Measurements from ENCODE around the gene FSIP1. TPM values are rescaled to one million over a fixed set of nuclear protein-coding genes. Genes with fewer than 3 reads are reported as not detected.

The FSIP1 gene
- total RNA-seq, 1 donor from 2014 or later: 0.96 TPM

DNA sequence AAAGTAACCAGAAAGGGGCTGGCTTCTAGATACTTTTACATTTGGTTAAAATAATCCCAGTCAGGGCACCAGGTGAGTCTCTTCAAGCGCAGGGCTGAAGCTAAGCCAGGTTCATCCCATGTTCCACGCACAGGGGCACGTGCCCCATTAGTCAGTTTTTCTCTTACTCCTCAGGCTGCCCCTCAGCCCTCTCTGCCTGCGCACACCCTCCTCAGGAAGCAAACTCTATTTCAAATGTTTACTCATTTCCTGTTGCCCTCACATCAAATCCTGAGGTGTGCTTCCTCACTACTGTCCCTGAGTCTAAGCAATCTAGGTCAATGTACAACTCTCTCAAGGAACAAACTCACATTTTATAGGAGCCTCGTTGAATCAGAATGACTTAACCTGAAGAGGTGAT lies 153.3 kb downstream of the FSIP1 start:
- Histone ChIP-seq H3K36me3 (no peaks in the 10 kb centered on the region), H3K4me1 (peaks cover 28% of the 10 kb centered on the region), H3K27me3 (no peaks in the 10 kb centered on the region), H3K27ac (peak overlapping the region; percentile 4), H3K4me3 (no peak overlapping the region), H3K9me3 (no peaks in the 10 kb centered on the region)
- ATAC-seq: no peak
- intact Hi-C loops (cut with DNase I): no loop called here
- DNase-seq: no peak
- TF ChIP-seq, protein P1, sequence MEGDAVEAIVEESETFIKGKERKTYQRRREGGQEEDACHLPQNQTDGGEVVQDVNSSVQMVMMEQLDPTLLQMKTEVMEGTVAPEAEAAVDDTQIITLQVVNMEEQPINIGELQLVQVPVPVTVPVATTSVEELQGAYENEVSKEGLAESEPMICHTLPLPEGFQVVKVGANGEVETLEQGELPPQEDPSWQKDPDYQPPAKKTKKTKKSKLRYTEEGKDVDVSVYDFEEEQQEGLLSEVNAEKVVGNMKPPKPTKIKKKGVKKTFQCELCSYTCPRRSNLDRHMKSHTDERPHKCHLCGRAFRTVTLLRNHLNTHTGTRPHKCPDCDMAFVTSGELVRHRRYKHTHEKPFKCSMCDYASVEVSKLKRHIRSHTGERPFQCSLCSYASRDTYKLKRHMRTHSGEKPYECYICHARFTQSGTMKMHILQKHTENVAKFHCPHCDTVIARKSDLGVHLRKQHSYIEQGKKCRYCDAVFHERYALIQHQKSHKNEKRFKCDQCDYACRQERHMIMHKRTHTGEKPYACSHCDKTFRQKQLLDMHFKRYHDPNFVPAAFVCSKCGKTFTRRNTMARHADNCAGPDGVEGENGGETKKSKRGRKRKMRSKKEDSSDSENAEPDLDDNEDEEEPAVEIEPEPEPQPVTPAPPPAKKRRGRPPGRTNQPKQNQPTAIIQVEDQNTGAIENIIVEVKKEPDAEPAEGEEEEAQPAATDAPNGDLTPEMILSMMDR (IDR thresholded peaks at IDR 0.05): no peak

DNA sequence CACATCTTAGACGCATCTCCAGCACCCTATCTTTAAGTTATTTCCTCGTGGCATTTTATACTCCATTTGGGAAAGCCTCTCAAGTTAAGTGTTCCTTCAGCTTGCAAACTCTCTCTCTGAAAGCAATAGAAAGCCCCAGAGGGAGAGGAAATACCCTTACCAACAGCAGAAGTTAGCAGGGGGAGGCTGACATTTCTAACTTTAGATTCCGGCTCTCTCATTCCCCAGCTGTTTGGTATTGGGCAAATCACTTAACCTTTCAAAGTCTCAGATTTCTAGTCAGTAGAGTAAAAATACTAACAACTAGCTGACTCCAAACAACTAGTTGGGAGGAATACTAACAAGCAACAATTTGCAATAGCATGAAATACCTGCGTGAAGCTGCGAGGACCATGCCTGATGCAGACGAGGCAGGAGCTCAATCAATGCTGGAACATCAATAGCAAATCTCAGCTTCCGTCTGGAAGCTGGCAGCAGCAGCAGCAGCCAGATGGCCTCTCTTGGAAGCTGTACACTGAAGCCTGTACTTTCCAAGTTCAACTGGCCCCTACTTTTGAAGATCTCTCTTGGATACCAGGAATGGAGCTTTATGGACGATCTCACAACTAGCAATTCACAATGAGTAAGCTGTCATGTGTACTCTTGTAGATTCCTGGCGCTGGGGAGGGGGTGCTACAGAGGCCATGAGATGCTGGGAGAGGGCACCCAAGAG lies 153.9 kb downstream of the FSIP1 start:
- Histone ChIP-seq H3K27me3 (no peaks in the 10 kb centered on the region), H3K27ac (peak overlapping the region; percentile 4), H3K36me3 (no peaks in the 10 kb centered on the region), H3K4me1 (peaks cover 34% of the 10 kb centered on the region), H3K4me3 (no peak overlapping the region), H3K9me3 (no peaks in the 10 kb centered on the region)
- intact Hi-C loops (cut with DNase I): no loop called here
- no peak for ATAC-seq
- no peak for DNase-seq
- TF ChIP-seq, protein P1 (IDR thresholded peaks at IDR 0.05): no peak

DNA sequence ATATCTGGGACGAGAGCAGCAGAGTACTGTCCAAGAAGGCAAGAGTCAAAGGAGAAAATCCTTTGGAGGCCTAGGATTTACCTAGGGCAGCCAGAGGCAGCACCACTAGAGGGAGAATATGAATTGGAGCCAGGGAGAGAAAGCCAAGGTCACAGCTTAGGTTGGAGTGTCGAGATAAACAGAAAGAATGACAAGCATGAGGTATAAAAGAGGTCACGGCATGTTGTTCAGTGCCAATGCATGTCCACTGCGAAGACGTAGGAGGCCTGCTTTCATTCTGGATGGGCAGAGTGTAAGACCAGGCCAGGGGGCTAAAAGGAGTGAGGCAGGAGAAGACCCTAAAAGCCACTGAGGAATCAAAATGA lies 154.5 kb downstream of the FSIP1 start:
- H3K27ac ChIP-seq: no peak overlapping the region
- ATAC-seq: peak; percentile 41
- H3K9me3 ChIP-seq: no peaks in the 10 kb centered on the region
- H3K27me3 ChIP-seq: no peaks in the 10 kb centered on the region
- H3K4me1 ChIP-seq: peaks cover 34% of the 10 kb centered on the region
- no peak overlapping the region for H3K4me3 ChIP-seq
- intact Hi-C loops (cut with DNase I): no loop called here
- H3K36me3 ChIP-seq: no peaks in the 10 kb centered on the region
- no peak for DNase-seq
- TF ChIP-seq, protein P1 (IDR thresholded peaks at IDR 0.05): peak; percentile 31

DNA sequence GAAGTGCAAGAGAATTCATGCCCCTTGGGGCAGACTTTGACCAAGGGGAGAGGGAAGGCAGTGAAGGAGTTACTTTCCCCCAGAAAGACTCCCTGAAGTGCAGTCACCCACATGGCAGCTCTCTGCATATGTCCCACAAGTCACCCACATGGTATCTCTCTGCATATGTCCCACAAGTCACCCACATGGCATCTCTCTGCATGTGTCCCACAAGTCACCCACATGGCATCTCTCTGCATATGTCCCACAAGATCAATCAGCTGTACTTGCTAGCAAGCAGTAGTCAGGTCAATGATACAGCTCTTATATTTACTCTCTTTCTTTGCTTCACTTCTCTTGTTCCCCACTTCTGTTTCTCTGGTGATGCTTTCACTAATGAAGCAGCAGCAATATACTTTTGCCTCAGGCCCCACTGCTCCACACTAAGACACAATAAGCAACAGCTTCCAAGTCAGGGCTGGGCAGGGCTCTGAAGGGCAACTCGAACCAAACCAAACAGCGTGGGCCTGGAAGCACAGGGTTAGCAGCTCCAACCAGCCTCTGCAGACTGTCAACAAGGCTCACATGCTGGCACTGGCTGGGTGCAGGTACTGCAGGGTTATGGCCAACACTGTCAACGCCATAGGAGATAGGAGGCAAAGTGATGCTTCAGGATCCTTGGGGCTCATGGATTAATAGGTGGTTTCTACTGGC lies 155.0 kb downstream of the FSIP1 start:
- Histone ChIP-seq H3K27me3 (no peaks in the 10 kb centered on the region), H3K4me1 (peaks cover 34% of the 10 kb centered on the region), H3K27ac (no peak overlapping the region), H3K9me3 (no peaks in the 10 kb centered on the region), H3K4me3 (no peak overlapping the region), H3K36me3 (no peaks in the 10 kb centered on the region)
- DNase-seq: no peak
- TF ChIP-seq, protein P1 (IDR thresholded peaks at IDR 0.05): no peak
- intact Hi-C loops (cut with DNase I): no loop called here
- no peak for ATAC-seq

DNA sequence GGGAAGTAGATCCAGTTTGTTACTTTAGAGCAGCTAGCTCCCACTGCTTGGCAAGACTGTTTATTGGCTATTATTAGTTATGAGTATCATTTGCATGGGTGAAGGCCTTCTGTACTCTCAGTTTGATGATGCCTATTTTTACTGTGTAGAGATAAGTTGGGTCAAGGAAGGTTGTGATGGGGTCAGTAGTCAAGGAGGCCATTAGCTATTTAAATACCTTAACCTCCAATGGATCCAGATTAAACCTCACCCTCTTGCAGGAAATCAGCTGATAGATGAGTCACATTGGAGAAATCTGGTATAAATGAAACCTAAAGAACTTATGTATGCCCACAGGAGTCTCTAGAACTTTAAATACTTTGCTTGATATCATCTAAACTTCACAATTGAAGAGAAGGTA lies 156.8 kb downstream of the FSIP1 start:
- H3K9me3 ChIP-seq: no peaks in the 10 kb centered on the region
- intact Hi-C loops (cut with DNase I): no loop called here
- H3K4me3 ChIP-seq: no peak overlapping the region
- DNase-seq (no peak), ATAC-seq (no peak)
- H3K4me1 ChIP-seq: peaks cover 34% of the 10 kb centered on the region
- TF ChIP-seq, protein P1 (IDR thresholded peaks at IDR 0.05): no peak
- no peaks in the 10 kb centered on the region for H3K36me3 ChIP-seq
- no peaks in the 10 kb centered on the region for H3K27me3 ChIP-seq
- H3K27ac ChIP-seq: no peak overlapping the region

Data from upper lobe of right lung (tissue), 1 donor.